Ishikawa (cell line): ENCODE results near the gene NDST1.

ENCODE experiments used
- CEBPB ChIP-seq: IDR thresholded peaks from 2 replicates; pipeline ENCODE4 v1.6.1; 2012
- CREB1 ChIP-seq: IDR thresholded peaks from 2 replicates; pipeline ENCODE4 v1.6.1; 2012; ENCODE audit warnings: low read depth
- EGR1 ChIP-seq: IDR thresholded peaks from 2 replicates; pipeline ENCODE4 v1.6.1; 2012
- EP300 ChIP-seq: IDR thresholded peaks from 2 replicates; pipeline ENCODE4 v1.6.1; 2012; ENCODE audit warnings: borderline replicate concordance
- FOXM1 ChIP-seq: IDR thresholded peaks from 2 replicates; pipeline ENCODE4 v1.6.1; 2012; ENCODE audit warnings: low read depth, borderline replicate concordance
- MAX ChIP-seq: IDR thresholded peaks from 2 replicates; pipeline ENCODE4 v1.6.1; 2012
- RAD21 ChIP-seq: IDR thresholded peaks from 2 replicates; pipeline ENCODE4 v1.6.1; 2012; ENCODE audit warnings: low read depth
- REST ChIP-seq: IDR thresholded peaks from 2 replicates; pipeline ENCODE4 v1.6.1; 2012; ENCODE audit warnings: low read depth, mild to moderate bottlenecking
- TAF1 ChIP-seq: IDR thresholded peaks from 2 replicates; pipeline ENCODE4 v1.6.1; 2012; ENCODE audit warnings: low read depth, mild to moderate bottlenecking
- TCF12 ChIP-seq: IDR thresholded peaks from 2 replicates; pipeline ENCODE4 v1.6.1; 2012; ENCODE audit warnings: low read depth
- TEAD4 ChIP-seq: IDR thresholded peaks from 2 replicates; pipeline ENCODE4 v1.6.1; 2012
- USF1 ChIP-seq: IDR thresholded peaks from 2 replicates; pipeline ENCODE4 v1.6.1; 2012
- YY1 ChIP-seq: IDR thresholded peaks from 2 replicates; pipeline ENCODE4 v1.6.1; 2012; ENCODE audit warnings: low read depth
- ZBTB7A ChIP-seq: IDR thresholded peaks from 2 replicates; pipeline ENCODE4 v1.6.1; 2012; ENCODE audit warnings: low read depth

- no peak for TF ChIP-seq YY1
- TF ChIP-seq USF1, result no peak
- TF ChIP-seq MAX, result no peak
- no peak for TF ChIP-seq TCF12
- no peak for TF ChIP-seq EP300
- TF ChIP-seq RAD21, result no peak
- no peak for TF ChIP-seq REST
- no peak for TF ChIP-seq TAF1
- no peak for TF ChIP-seq TEAD4
- no peak for TF ChIP-seq EGR1
- no peak for TF ChIP-seq CREB1
- TF ChIP-seq ZBTB7A, result no peak
- no peak for TF ChIP-seq FOXM1
- TF ChIP-seq CEBPB, result no peak
Observed at GRCh38 chr5:150513375-150514309, 5.7 kb downstream of the NDST1 start.
